ENCODE data around the gene TBC1D22A. TPM values are rescaled to one million over a fixed set of nuclear protein-coding genes. Genes with fewer than 3 reads are reported as not detected.
A peak's percentile ranks its signal among the peaks of the same experiment; 100 is the strongest.

Gene TBC1D22A
- total and polyA plus RNA-seq, 10 of the 15 experiments (the other 5 are each of a cell fraction or from before 2014, with no cell fraction given): 0.63 to 44.7 (median 27.4) TPM

GRCh38 chr22:46890819-46891218, 128.4 kb downstream of the TBC1D22A start:
- Histone ChIP-seq H3K4me1 (ENCODE audit: control insufficient read depth, insufficient read depth, low read length) (no peaks in the 10 kb centered on the region), H2AFZ (ENCODE audit: control insufficient read depth, low read depth, low read length) (no peak overlapping the region), H3K9me3 (replicated peaks; ENCODE audit: control insufficient read depth, insufficient read depth, low read length) (no peaks in the 10 kb centered on the region), H3K27me3 (replicated peaks in 1 of 2; ENCODE audit: control insufficient read depth in 2 of 2, insufficient read depth in 2 of 2, low read length in 1 of 2) (no peaks in the 10 kb centered on the region), H3K79me2 (ENCODE audit: control insufficient read depth, insufficient read depth, low read length) (no peaks in the 10 kb centered on the region), H3K4me2 (ENCODE audit: control insufficient read depth, insufficient read depth) (no peak overlapping the region), H3K36me3 (ENCODE audit: control insufficient read depth in 2 of 2, insufficient read depth in 2 of 2, low read length in 1 of 2) (peaks cover 27 to 44% of the 10 kb centered on the region in 2 experiments), H3K9ac (ENCODE audit: control insufficient read depth, insufficient read depth, low read length) (no peak overlapping the region), H4K20me1 (ENCODE audit: control insufficient read depth, insufficient read depth) (no peaks in the 10 kb centered on the region), H3K27ac (ENCODE audit: control insufficient read depth, insufficient read depth) (no peak overlapping the region), H3K4me3 (no peak overlapping the region)
- TF ChIP-seq ATF2 (IDR thresholded peaks at IDR 0.05; ENCODE audit: low read length) (no peak), JUND (IDR thresholded peaks at IDR 0.05; ENCODE audit: low read depth, low read length) (no peak), POU2F2 (IDR thresholded peaks at IDR 0.05; ENCODE audit: borderline replicate concordance, low read depth, low read length) (0 out of 3 replicates have a peak, but pooled peaks have one; percentile 21)
- FAIRE-seq (no peak), ATAC-seq (no peak), DNase-seq (ENCODE audit: low read depth, low spot score) (no peak)
- ChIA-PET RAD21 (ENCODE audit: unreplicated experiment) (no interaction called here), SMC1A (ENCODE audit: uncharacterized antibody, unreplicated experiment) (no interaction called here), CTCF (interaction anchor here (0.8 to 1.1 kb wide), 2 partner anchors 88 to 132 kb away, joined by 3 to 4 read pairs; no protein-coding TSS in a partner anchor), POLR2A (no interaction called here)
- no TSS peak for BruUV-seq (replicated peaks)
- intact Hi-C loops (cut with micrococcal nuclease; ENCODE audit: unreplicated experiment): no loop called here
- in situ Hi-C loops (cut with MboI): no loop called here
- 99% methylated on average over 10 of the region's 10 CpGs for WGBS (ENCODE audit: insufficient coverage, insufficient replicate concordance, low lambda C conversion rate, missing lambda C conversion rate)

- ChIA-PET RAD21 (ENCODE audit: unreplicated experiment) (no interaction called here), POLR2A (no interaction called here), SMC1A (ENCODE audit: uncharacterized antibody, unreplicated experiment) (no interaction called here), CTCF (interaction anchor here (0.8 kb wide), 1 partner anchor 133 kb away, joined by 3 read pairs; no protein-coding TSS in a partner anchor)
- Histone ChIP-seq H3K9ac (ENCODE audit: control insufficient read depth, insufficient read depth, low read length) (no peak overlapping the region), H4K20me1 (ENCODE audit: control insufficient read depth, insufficient read depth) (no peaks in the 10 kb centered on the region), H3K79me2 (ENCODE audit: control insufficient read depth, insufficient read depth, low read length) (no peaks in the 10 kb centered on the region), H3K4me1 (ENCODE audit: control insufficient read depth, insufficient read depth, low read length) (no peaks in the 10 kb centered on the region), H3K9me3 (replicated peaks; ENCODE audit: control insufficient read depth, insufficient read depth, low read length) (no peaks in the 10 kb centered on the region), H3K27ac (ENCODE audit: control insufficient read depth, insufficient read depth) (no peak overlapping the region), H3K4me2 (ENCODE audit: control insufficient read depth, insufficient read depth) (no peak overlapping the region), H2AFZ (ENCODE audit: control insufficient read depth, low read depth, low read length) (no peak overlapping the region), H3K36me3 (ENCODE audit: control insufficient read depth in 2 of 2, insufficient read depth in 2 of 2, low read length in 1 of 2) (peaks cover 31 to 49% of the 10 kb centered on the region in 2 experiments), H3K27me3 (replicated peaks in 1 of 2; ENCODE audit: control insufficient read depth in 2 of 2, insufficient read depth in 2 of 2, low read length in 1 of 2) (no peaks in the 10 kb centered on the region), H3K4me3 (no peak overlapping the region)
- in situ Hi-C loops (cut with MboI): no loop called here
- FAIRE-seq (no peak), DNase-seq (ENCODE audit: low read depth, low spot score) (no peak), ATAC-seq (no peak)
- no TSS peak for BruUV-seq (replicated peaks)
- intact Hi-C loops (cut with micrococcal nuclease; ENCODE audit: unreplicated experiment): no loop called here
- WGBS (ENCODE audit: insufficient coverage, insufficient replicate concordance, low lambda C conversion rate, missing lambda C conversion rate): 100% methylated on average over 5 of the region's 5 CpGs
- TF ChIP-seq CEBPB (IDR thresholded peaks at IDR 0.05; ENCODE audit: borderline replicate concordance in 1 of 2, low read depth in 2 of 2, low read length in 2 of 2): no peak
- TF ChIP-seq TARDBP (IDR thresholded peaks at IDR 0.05; ENCODE audit: borderline replicate concordance): no peak
- no peak for TF ChIP-seq KAT2A (conservative IDR thresholded peaks at IDR 0.05; ENCODE audit: control insufficient read depth, low read depth, low read length)
- no peak for TF ChIP-seq RELB (IDR thresholded peaks at IDR 0.05; ENCODE audit: low read depth)
- TF ChIP-seq REST (IDR thresholded peaks at IDR 0.05; ENCODE audit: low read depth, low read length): no peak
Measured at GRCh38 chr22:46891382-46891951, 129.0 kb downstream of the TBC1D22A start.

All from GM12878 (cell line).